PC-3 (cell line): Measurements from ENCODE around the gene PLEKHA6.

Source experiments
- CTCF ChIP-seq: fragments of 300-600 bp; sonication (generic); conservative IDR thresholded peaks from 2 replicates; pipeline ENCODE4 v1.5.1; 2017; ENCODE audit warnings: antibody characterized with exemption, low read depth, mild to moderate bottlenecking, low read length
- EZH2 ChIP-seq: fragments of 300-600 bp; sonication (generic); IDR thresholded peaks from one replicate; pipeline ENCODE4 v1.6.1; 2017; ENCODE audit warnings: antibody characterized with exemption, mild to moderate bottlenecking, low read length; ENCODE audit not compliant: unreplicated experiment

- TF ChIP-seq CTCF (no peak), EZH2 (no peak)
Observed at GRCh38 chr1:204361781-204362180, 2.1 kb upstream of the PLEKHA6 start.
